GM23248 (cell line): Measurements from ENCODE around the gene LRR1. TPM values are rescaled to one million over a fixed set of nuclear protein-coding genes. Genes with fewer than 3 reads are reported as not detected.

Experiments used
- DNase-seq: peaks from one replicate; pipeline ENCODE4 v3.0.0-alpha.2; 2015
- H2AFZ ChIP-seq: fragments of 200-600 bp; sonication (generic); 2 replicates; pipeline ENCODE4 v1.6.1; 2016; ENCODE audit warnings: antibody characterized with exemption
- H3F3A ChIP-seq: fragments of 200-600 bp; sonication (generic); 2 replicates; pipeline ENCODE4 v1.6.1; 2016; ENCODE audit warnings: mild to moderate bottlenecking, antibody characterized with exemption, mixed run types; ENCODE audit not compliant: insufficient read depth
- H3K27ac ChIP-seq: fragments of 200-600 bp; sonication (generic); 2 replicates; pipeline ENCODE4 v1.5.1; 2016; ENCODE audit warnings: mild to moderate bottlenecking
- H3K27me3 ChIP-seq: fragments of 200-600 bp; sonication (generic); replicated peaks from 2 replicates; pipeline ENCODE4 v1.6.1; 2016; ENCODE audit warnings: mild to moderate bottlenecking; ENCODE audit not compliant: insufficient read depth
- H3K36me3 ChIP-seq: fragments of 200-600 bp; sonication (generic); 2 replicates; pipeline ENCODE4 v1.6.1; 2016; ENCODE audit warnings: low read depth, mild to moderate bottlenecking
- H3K4me1 ChIP-seq: fragments of 200-600 bp; sonication (generic); 2 replicates; pipeline ENCODE4 v1.6.1; 2016; ENCODE audit warnings: mild to moderate bottlenecking; ENCODE audit not compliant: insufficient read depth
- H3K4me2 ChIP-seq: fragments of 200-600 bp; sonication (generic); one replicate; pipeline ENCODE4 v1.6.1; 2016; ENCODE audit warnings: mild to moderate bottlenecking; ENCODE audit not compliant: unreplicated experiment
- H3K4me3 ChIP-seq: fragments of 200-600 bp; sonication (generic); 2 replicates; pipeline ENCODE4 v1.5.1; 2016; ENCODE audit warnings: mild to moderate bottlenecking
- H3K79me2 ChIP-seq: fragments of 200-600 bp; sonication (generic); 2 replicates; pipeline ENCODE4 v1.6.1; 2016; ENCODE audit warnings: mild to moderate bottlenecking; ENCODE audit not compliant: insufficient read depth
- H3K9ac ChIP-seq: fragments of 200-600 bp; sonication (generic); 2 replicates; pipeline ENCODE4 v1.6.1; 2016; ENCODE audit warnings: mild to moderate bottlenecking
- H3K9me2 ChIP-seq: fragments of 200-600 bp; sonication (generic); 2 replicates; pipeline ENCODE4 v1.6.1; 2016; ENCODE audit warnings: mixed run types, mild to moderate bottlenecking, moderate library complexity; ENCODE audit not compliant: insufficient read depth
- H3K9me3 ChIP-seq: fragments of 200-600 bp; sonication (generic); one replicate; pipeline ENCODE4 v1.6.1; 2017; ENCODE audit warnings: low read depth
- H4K20me1 ChIP-seq: fragments of 200-600 bp; sonication (generic); 2 replicates; pipeline ENCODE4 v1.6.0; 2016; ENCODE audit not compliant: insufficient read depth
- EZH2 ChIP-seq: fragments of 200-600 bp; sonication (generic); IDR thresholded peaks from 2 replicates; pipeline ENCODE4 v1.6.1; 2018; ENCODE audit warnings: antibody characterized with exemption, mild to moderate bottlenecking; ENCODE audit not compliant: insufficient read depth, poor library complexity, severe bottlenecking
- EZH2phosphoT487 ChIP-seq: fragments of 200-600 bp; sonication (generic); IDR thresholded peaks from 2 replicates; pipeline ENCODE4 v1.6.1; 2018; ENCODE audit warnings: antibody characterized with exemption, moderate library complexity, mild to moderate bottlenecking, low read depth; ENCODE audit not compliant: insufficient read depth
- WGBS, 2 experiments: methylation state at CpG; one replicate each; pipeline ENCODE4 v1.1.6; 2015 to 2017; ENCODE audit warnings: low lambda C conversion rate in 2 of 2, low coverage in 1 of 2; ENCODE audit errors: missing lambda C conversion rate in 2 of 2; 5-methylcytosine and 5-hydroxymethylcytosine counted together
- in situ Hi-C: fragments of 300-500 bp; cut with MboI; formaldehyde crosslinking; loops from 2 replicates; pipeline ENCODE4 v1.15.0; 2020
- polyA plus RNA-seq: library from polyadenylated mRNA; unstranded; fragments of >200 nt; fragmentation: Nextera tagmentation; extraction: Ambion mirVana; gene quantifications from 2 replicates; pipeline ENCODE4 v1.2.1, GENCODE V29; 2016
- total RNA-seq: library from RNA; depleted of rRNA; stranded (reverse); fragments of >200 nt; shearing (Covaris generic); gene quantifications from 2 replicates; pipeline ENCODE4 v1.2.3, GENCODE V29; 2014

The LRR1 gene
- total and polyA plus RNA-seq, 2 experiments from 2014 or later = 9.6 to 17.5 TPM

- Histone ChIP-seq H3K36me3 (peaks cover 5% of the 10 kb centered on the region), H3K9me3 (no peaks in the 10 kb centered on the region), H3K9ac (peak overlapping the region; percentile 94; the same call in 1 of the 2 replicates), H3F3A (peaks cover 27% of the 10 kb centered on the region), H2AFZ (no peak overlapping the region), H3K27ac (peak overlapping the region; percentile 34), H3K79me2 (peaks cover 97% of the 10 kb centered on the region), H3K4me2 (peak overlapping the region; percentile 90), H3K4me3 (peak overlapping the region; percentile 90), H3K9me2 (no peaks in the 10 kb centered on the region), H3K27me3 (no peaks in the 10 kb centered on the region), H4K20me1 (no peaks in the 10 kb centered on the region), H3K4me1 (peaks cover 27% of the 10 kb centered on the region)
- DNase-seq = peak; percentile 48
- in situ Hi-C loops = no loop called here
- TF ChIP-seq EZH2phosphoT487 (no peak), EZH2 (no peak)
- 87 to 91% methylated on average over 6 of the region's 6 CpGs for WGBS, 2 experiments
Measured at GRCh38 chr14:49623941-49624839, 25.4 kb downstream of the LRR1 start.

DNA sequence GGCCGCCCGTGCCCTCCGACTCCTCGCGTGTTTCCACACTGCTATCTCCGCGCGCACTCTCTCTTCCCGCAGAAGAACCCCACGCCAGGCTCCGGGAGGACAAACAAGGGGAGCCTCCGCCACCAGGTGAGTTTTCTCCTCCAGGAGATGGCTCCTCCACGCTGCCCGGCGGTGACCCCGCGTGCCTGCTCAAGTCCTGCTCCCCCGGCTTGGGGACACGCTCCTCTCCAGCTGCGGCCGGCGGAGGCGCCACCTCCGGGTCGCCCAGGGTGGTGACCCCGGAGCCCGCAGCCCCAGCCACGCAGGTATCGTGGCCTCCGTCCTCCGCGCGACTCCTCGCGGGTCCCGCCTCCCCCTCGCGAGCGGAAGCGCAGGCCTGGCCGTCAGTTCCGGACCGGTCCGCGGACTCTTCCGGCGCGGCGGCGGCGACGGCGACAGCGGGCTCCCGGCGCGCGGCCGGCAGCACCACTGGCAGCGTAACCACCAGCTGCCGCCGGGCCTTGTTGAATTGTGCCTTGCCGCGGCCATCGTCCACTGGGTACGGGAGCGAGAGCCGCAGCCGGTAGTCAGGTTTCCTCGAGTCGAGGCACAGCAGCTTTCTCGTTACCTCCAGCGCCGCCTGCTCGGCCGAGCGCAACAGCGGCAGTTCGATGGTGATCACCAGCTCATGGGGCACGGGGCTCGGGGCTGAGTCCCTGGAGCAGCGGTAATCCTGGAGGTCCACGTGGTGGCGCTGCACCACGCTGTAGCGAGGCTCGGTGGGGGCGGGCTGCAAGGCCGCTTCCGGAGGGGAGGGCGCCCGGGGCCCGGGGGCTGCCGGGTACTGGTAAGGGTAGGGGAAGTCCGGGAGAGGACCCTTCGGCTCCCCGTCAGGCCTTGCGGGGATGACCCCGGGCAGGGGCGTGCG lies 35.2 kb downstream of the LRR1 start:
- peak overlapping the region; percentile 90 for H3K27ac ChIP-seq
- DNase-seq = peak; percentile 98
- 0 to 2% methylated on average over 64 to 85 of the region's 101 CpGs for WGBS, 2 experiments
- H3F3A ChIP-seq = peaks cover 11% of the 10 kb centered on the region
- H2AFZ ChIP-seq = peak overlapping the region; percentile 87
- peaks cover 21% of the 10 kb centered on the region for H3K4me1 ChIP-seq
- no peaks in the 10 kb centered on the region for H3K9me3 ChIP-seq
- peak overlapping the region; percentile 80 for H3K4me2 ChIP-seq
- peaks cover 86% of the 10 kb centered on the region for H3K79me2 ChIP-seq
- peaks cover 4% of the 10 kb centered on the region; the same call in 1 of the 2 replicates for H3K36me3 ChIP-seq
- peak overlapping the region; percentile 90 for H3K9ac ChIP-seq
- peak overlapping the region; percentile 83 for H3K4me3 ChIP-seq
- TF ChIP-seq EZH2phosphoT487 (no peak), EZH2 (no peak)
- in situ Hi-C loops = loop anchor here (10.0 kb wide), 1 partner anchor 131 kb away; the partner anchor contains the start of gene KLHDC2
- no peaks in the 10 kb centered on the region for H4K20me1 ChIP-seq
- no peaks in the 10 kb centered on the region for H3K9me2 ChIP-seq
- H3K27me3 ChIP-seq = no peaks in the 10 kb centered on the region

GRCh38 chr14:49634547-49635334 lies 36.0 kb downstream of the LRR1 start, which contains the start of gene DNAAF2:
TSS of gene DNAAF2 (minus strand) at chr14:49635244. CDS start at chr14:49635149, 95 bp downstream.
- peaks cover 11% of the 10 kb centered on the region for H3F3A ChIP-seq
- H3K27ac ChIP-seq = peak within 1 kb of the TSS; percentile 90
- TF ChIP-seq EZH2phosphoT487 (no peak), EZH2 (no peak)
- peaks cover 86% of the 10 kb centered on the region for H3K79me2 ChIP-seq
- in situ Hi-C loops = loop anchor here (10.0 kb wide), 1 partner anchor 130 kb away; the partner anchor contains the start of gene KLHDC2
- H3K4me1 ChIP-seq = peaks cover 21% of the 10 kb centered on the region
- peak; percentile 85 for DNase-seq
- peaks cover 4% of the 10 kb centered on the region; the same call in 1 of the 2 replicates for H3K36me3 ChIP-seq
- no peaks in the 10 kb centered on the region for H3K9me2 ChIP-seq
- H3K27me3 ChIP-seq = no peaks in the 10 kb centered on the region
- peak within 1 kb of the TSS; percentile 90 for H3K9ac ChIP-seq
- peak within 1 kb of the TSS; percentile 80 for H3K4me2 ChIP-seq
- no peaks in the 10 kb centered on the region for H3K9me3 ChIP-seq
- no peaks in the 10 kb centered on the region for H4K20me1 ChIP-seq
- 0 to 2% methylated on average over 70 to 80 of the region's 80 CpGs for WGBS, 2 experiments
- peak within 1 kb of the TSS; percentile 83 for H3K4me3 ChIP-seq
- peak within 1 kb of the TSS; percentile 87 for H2AFZ ChIP-seq
